WTC11 (cell line): ENCODE measurements around the gene DDX10.

Experiments
- MXD4 ChIP-seq: fragments of 250-450 bp; sonication (Bioruptor Pico); IDR thresholded peaks from 2 replicates; pipeline ENCODE4 v1.8.0; 2021; ENCODE audit warnings: mild to moderate bottlenecking, moderate library complexity, borderline replicate concordance
- ZBTB21 ChIP-seq: sonication (generic); formaldehyde crosslinking; IDR thresholded peaks from 2 replicates; pipeline ENCODE4 v1.8.1; 2023; ENCODE audit warnings: mild to moderate bottlenecking, missing genetic modification reagents, borderline replicate concordance
- TF ChIP-seq, protein P1 (sequence below): sonication (generic); formaldehyde crosslinking; IDR thresholded peaks from 2 replicates; pipeline ENCODE4 v1.8.1; 2022; ENCODE audit warnings: mild to moderate bottlenecking, missing genetic modification reagents, moderate library complexity, borderline replicate concordance
- TF ChIP-seq, protein P2 (sequence below): fragments of 200-600 bp; IDR thresholded peaks from 2 replicates; pipeline ENCODE4 v1.8.0; 2022; ENCODE audit warnings: antibody characterized with exemption

DNA sequence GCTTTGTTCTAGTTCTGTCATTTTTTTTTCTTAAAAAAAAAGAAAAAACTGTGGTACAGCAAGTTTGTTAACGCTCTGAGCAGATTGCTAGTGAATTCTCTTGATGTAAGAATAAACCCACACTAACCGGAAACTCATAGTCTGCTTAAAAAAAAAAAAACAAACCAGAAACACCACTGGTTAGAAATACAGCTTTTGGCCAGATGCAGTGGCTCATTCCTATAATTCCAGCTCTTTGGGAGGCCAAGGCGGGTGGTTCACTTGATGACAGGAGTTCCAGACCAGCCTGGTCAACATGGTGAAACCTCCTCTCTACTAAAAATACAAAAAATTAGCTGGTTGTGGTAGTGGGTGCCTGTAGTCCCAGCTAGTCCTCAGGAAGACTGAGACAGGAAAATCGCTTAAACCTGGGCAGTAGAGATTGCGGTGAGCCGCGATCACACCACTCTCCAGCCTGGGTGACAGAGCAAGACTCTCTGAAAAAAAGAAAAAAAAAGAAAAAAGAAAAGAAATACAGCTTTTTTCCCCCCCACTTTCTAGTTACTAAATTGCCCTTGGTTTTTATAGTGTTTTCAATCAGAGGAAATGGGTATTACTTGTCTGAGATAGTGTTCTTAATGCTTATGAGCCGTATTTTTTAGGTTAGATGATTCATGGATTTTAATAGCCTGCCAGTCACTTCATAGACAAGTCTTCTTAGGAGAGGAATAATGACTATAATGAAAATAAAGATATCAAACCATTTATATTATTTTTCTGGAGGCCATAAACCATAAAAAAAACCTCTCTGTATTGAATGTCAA, 222.8 kb downstream of the DDX10 start:
- TF ChIP-seq, protein P1, sequence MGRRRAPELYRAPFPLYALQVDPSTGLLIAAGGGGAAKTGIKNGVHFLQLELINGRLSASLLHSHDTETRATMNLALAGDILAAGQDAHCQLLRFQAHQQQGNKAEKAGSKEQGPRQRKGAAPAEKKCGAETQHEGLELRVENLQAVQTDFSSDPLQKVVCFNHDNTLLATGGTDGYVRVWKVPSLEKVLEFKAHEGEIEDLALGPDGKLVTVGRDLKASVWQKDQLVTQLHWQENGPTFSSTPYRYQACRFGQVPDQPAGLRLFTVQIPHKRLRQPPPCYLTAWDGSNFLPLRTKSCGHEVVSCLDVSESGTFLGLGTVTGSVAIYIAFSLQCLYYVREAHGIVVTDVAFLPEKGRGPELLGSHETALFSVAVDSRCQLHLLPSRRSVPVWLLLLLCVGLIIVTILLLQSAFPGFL (CRISPR knock-in tag) = no peak
- TF ChIP-seq MXD4 (CRISPR knock-in tag) (no peak), ZBTB21 (CRISPR knock-in tag) (no peak)
- TF ChIP-seq, protein P2, sequence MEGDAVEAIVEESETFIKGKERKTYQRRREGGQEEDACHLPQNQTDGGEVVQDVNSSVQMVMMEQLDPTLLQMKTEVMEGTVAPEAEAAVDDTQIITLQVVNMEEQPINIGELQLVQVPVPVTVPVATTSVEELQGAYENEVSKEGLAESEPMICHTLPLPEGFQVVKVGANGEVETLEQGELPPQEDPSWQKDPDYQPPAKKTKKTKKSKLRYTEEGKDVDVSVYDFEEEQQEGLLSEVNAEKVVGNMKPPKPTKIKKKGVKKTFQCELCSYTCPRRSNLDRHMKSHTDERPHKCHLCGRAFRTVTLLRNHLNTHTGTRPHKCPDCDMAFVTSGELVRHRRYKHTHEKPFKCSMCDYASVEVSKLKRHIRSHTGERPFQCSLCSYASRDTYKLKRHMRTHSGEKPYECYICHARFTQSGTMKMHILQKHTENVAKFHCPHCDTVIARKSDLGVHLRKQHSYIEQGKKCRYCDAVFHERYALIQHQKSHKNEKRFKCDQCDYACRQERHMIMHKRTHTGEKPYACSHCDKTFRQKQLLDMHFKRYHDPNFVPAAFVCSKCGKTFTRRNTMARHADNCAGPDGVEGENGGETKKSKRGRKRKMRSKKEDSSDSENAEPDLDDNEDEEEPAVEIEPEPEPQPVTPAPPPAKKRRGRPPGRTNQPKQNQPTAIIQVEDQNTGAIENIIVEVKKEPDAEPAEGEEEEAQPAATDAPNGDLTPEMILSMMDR = no peak
